H1 (cell line): ENCODE results near the gene PSMA5. TPM values are rescaled to one million over a fixed set of nuclear protein-coding genes. Genes with fewer than 3 reads are reported as not detected.

Experiments
- CTCF ChIA-PET: fragments of 300-600 bp; sonication (Branson Sonifier 250); formaldehyde crosslinking; loops from one replicate; lab custom pipeline; 2021; ENCODE audit not compliant: partially characterized antibody; lab: Charles Lee
- POLR2A ChIA-PET: fragments of 300-600 bp; sonication (Branson Sonifier 250); formaldehyde crosslinking; loops from one replicate; lab custom pipeline; 2021; ENCODE audit warnings: inconsistent platforms; ENCODE audit not compliant: partially characterized antibody; lab: Charles Lee
- DNase-seq, 2 experiments: peaks; one replicate each; pipeline versions ENCODE4 v3.0.0 to v3.0.0-alpha.2; 2010 to 2022; ENCODE audit warnings: low spot score in 2 of 2, low read depth in 1 of 2, mixed read lengths in 1 of 2
- FAIRE-seq: peaks from 2 replicates; lab custom pipeline; 2011; peaks lifted over from hg19 to GRCh38; lab: Jason Lieb, UNC
- H2AFZ ChIP-seq: 2 replicates; pipeline ENCODE4 v1.8.1; 2012; ENCODE audit warnings: low read length, inconsistent platforms
- H2AK5ac ChIP-seq: 2 replicates; pipeline ENCODE4 v1.6.1; 2013; ENCODE audit warnings: low read depth, low read length
- H2BK120ac ChIP-seq: replicated peaks from 2 replicates; pipeline ENCODE3; 2013; ENCODE audit warnings: low read depth, low read length, inconsistent platforms
- H2BK12ac ChIP-seq: 2 replicates; pipeline ENCODE4 v1.6.1; 2013; ENCODE audit warnings: low read depth, low read length
- H2BK15ac ChIP-seq: 2 replicates; pipeline ENCODE4 v1.6.1; 2013; ENCODE audit warnings: low read length
- H2BK20ac ChIP-seq: 2 replicates; pipeline ENCODE4 v1.6.1; 2013; ENCODE audit warnings: low read length
- H2BK5ac ChIP-seq: 2 replicates; pipeline ENCODE4 v1.6.1; 2013; ENCODE audit warnings: low read depth, low read length
- H3K14ac ChIP-seq: 2 replicates; pipeline ENCODE4 v1.6.1; 2013; ENCODE audit warnings: inconsistent platforms; ENCODE audit not compliant: insufficient read length
- H3K18ac ChIP-seq: 2 replicates; pipeline ENCODE4 v1.6.1; 2013; ENCODE audit warnings: low read length; ENCODE audit errors: extremely low read depth
- H3K23ac ChIP-seq: 2 replicates; pipeline ENCODE4 v1.6.1; 2013; ENCODE audit warnings: inconsistent platforms; ENCODE audit not compliant: insufficient read length
- H3K23me2 ChIP-seq: 2 replicates; pipeline ENCODE4 v1.6.1; 2013; ENCODE audit warnings: low read depth, low read length
- H3K27ac ChIP-seq: 2 replicates; pipeline ENCODE4 v1.6.1; 2011; ENCODE audit warnings: low read depth, low read length, inconsistent platforms
- H3K27me3 ChIP-seq, 4 experiments: replicated peaks in 1 of 4; 1 replicate in 1 of 4; 2 replicates in 3 of 4; pipeline versions ENCODE4 v1.6.1 to v1.8.1; 2011 to 2013; ENCODE audit warnings: low read length in 3 of 4, mild to moderate bottlenecking in 3 of 4, inconsistent platforms in 2 of 4, mixed read lengths in 2 of 4, moderate library complexity in 1 of 4; ENCODE audit not compliant: control insufficient read depth in 3 of 4, insufficient read depth in 3 of 4; ENCODE audit errors: extremely low read depth in 1 of 4
- H3K36me3 ChIP-seq, 4 experiments: 2 replicates each; pipeline versions ENCODE4 v1.6.1 to v1.8.1; 2011 to 2013; ENCODE audit warnings: mild to moderate bottlenecking in 4 of 4, low read length in 3 of 4, moderate library complexity in 2 of 4, control low read depth in 1 of 4, inconsistent platforms in 1 of 4; ENCODE audit not compliant: insufficient read depth in 4 of 4, control insufficient read depth in 2 of 4
- H3K4ac ChIP-seq: replicated peaks from 2 replicates; pipeline ENCODE3; 2013; ENCODE audit warnings: low read length, low read depth, mixed read lengths, inconsistent platforms; ENCODE audit not compliant: insufficient read length
- H3K4me1 ChIP-seq, 4 experiments: replicated peaks in 1 of 4; 1 replicate in 1 of 4; 2 replicates in 3 of 4; pipeline versions ENCODE4 v1.6.1 to v1.8.1; 2011 to 2013; ENCODE audit warnings: low read length in 3 of 4, inconsistent platforms in 2 of 4, mixed read lengths in 1 of 4; ENCODE audit not compliant: insufficient read depth in 4 of 4, control insufficient read depth in 3 of 4
- H3K4me2 ChIP-seq, 2 experiments: 2 replicates each; pipeline versions ENCODE4 v1.6.1 to v1.8.1; 2011 to 2013; ENCODE audit warnings: low read depth in 2 of 2, low read length in 2 of 2, control low read depth in 1 of 2, inconsistent platforms in 1 of 2, mild to moderate bottlenecking in 1 of 2; ENCODE audit not compliant: insufficient read depth in 1 of 2
- H3K4me3 ChIP-seq, 4 experiments: fragments of 200-600, 300-600 bp in 1 of 4; sonication (generic), shearing (Covaris generic), sonication (Bioruptor Twin) in 1 of 4; 2 replicates each; pipeline versions ENCODE4 v1.5.1 to v1.8.1; 2011 to 2016; ENCODE audit warnings: low read length in 4 of 4, low read depth in 3 of 4, control low read depth in 2 of 4, inconsistent platforms in 2 of 4, mild to moderate bottlenecking in 2 of 4, mixed read lengths in 1 of 4, moderate library complexity in 1 of 4; ENCODE audit not compliant: insufficient read depth in 2 of 4; ENCODE audit errors: extremely low read depth in 1 of 4
- H3K56ac ChIP-seq: replicated peaks from 2 replicates; pipeline ENCODE3; 2013; ENCODE audit warnings: low read depth, mild to moderate bottlenecking, mixed read lengths, low read length, inconsistent platforms; ENCODE audit not compliant: insufficient read length
- H3K79me1 ChIP-seq: 2 replicates; pipeline ENCODE4 v1.6.1; 2013; ENCODE audit warnings: low read depth, low read length, control low read depth
- H3K79me2 ChIP-seq, 2 experiments: 2 replicates each; pipeline versions ENCODE4 v1.6.1 to v1.8.1; 2012 to 2013; ENCODE audit warnings: low read length in 2 of 2, mild to moderate bottlenecking in 2 of 2, inconsistent platforms in 1 of 2; ENCODE audit not compliant: insufficient read depth in 2 of 2, control insufficient read depth in 1 of 2
- H3K9ac ChIP-seq, 4 experiments: replicated peaks in 1 of 4; 1 replicate in 1 of 4; 2 replicates in 3 of 4; pipeline versions ENCODE4 v1.6.1 to v1.8.1; 2011 to 2013; ENCODE audit warnings: low read depth in 3 of 4, low read length in 3 of 4, control low read depth in 2 of 4, mild to moderate bottlenecking in 2 of 4, moderate library complexity in 2 of 4, inconsistent platforms in 1 of 4; ENCODE audit errors: extremely low read depth in 1 of 4
- H3K9me3 ChIP-seq, 2 experiments: 2 replicates each; pipeline versions ENCODE4 v1.6.1 to v1.8.1; 2012 to 2013; ENCODE audit warnings: mild to moderate bottlenecking in 2 of 2, moderate library complexity in 2 of 2, control low read depth in 1 of 2, inconsistent platforms in 1 of 2, low read depth in 1 of 2, low read length in 1 of 2, mixed read lengths in 1 of 2; ENCODE audit not compliant: insufficient read depth in 2 of 2
- H4K20me1 ChIP-seq, 2 experiments: replicated peaks in 1 of 2; 2 replicates each; pipeline versions ENCODE3 to v1.8.1; 2011 to 2013; ENCODE audit warnings: inconsistent platforms in 2 of 2, low read length in 2 of 2, mild to moderate bottlenecking in 1 of 2; ENCODE audit not compliant: insufficient read depth in 2 of 2, control insufficient read depth in 1 of 2
- H4K5ac ChIP-seq: 2 replicates; pipeline ENCODE4 v1.6.1; 2013; ENCODE audit warnings: low read length, low read depth, mixed read lengths, inconsistent platforms; ENCODE audit not compliant: insufficient read length
- H4K8ac ChIP-seq: 2 replicates; pipeline ENCODE4 v1.8.0; 2013; ENCODE audit warnings: mild to moderate bottlenecking, moderate library complexity, low read length, inconsistent platforms; ENCODE audit not compliant: insufficient read depth; ENCODE audit errors: extremely low read depth
- H4K91ac ChIP-seq: replicated peaks from 2 replicates; pipeline ENCODE3; 2013; ENCODE audit warnings: low read length, mixed read lengths, inconsistent platforms; ENCODE audit not compliant: insufficient read length
- EZH2 ChIP-seq: fragments of 200-600 bp; sonication (generic); IDR thresholded peaks from 2 replicates; pipeline ENCODE4 v1.7.1; 2012; ENCODE audit warnings: low read depth, mild to moderate bottlenecking, moderate library complexity, low read length, inconsistent platforms; ENCODE audit not compliant: severe bottlenecking
- GABPA ChIP-seq: IDR thresholded peaks from 2 replicates; pipeline ENCODE4 v1.6.1; 2011; ENCODE audit warnings: mild to moderate bottlenecking, low read length, moderate library complexity, borderline replicate concordance; ENCODE audit not compliant: insufficient read depth
- WGBS, 2 experiments: shearing (Covaris generic) in 1 of 2; methylation state at CpG; one replicate each; pipeline versions ENCODE4 v1.1.6 to v1.1.7; 2013 to 2015; ENCODE audit warnings: low lambda C conversion rate in 2 of 2, mixed read lengths in 2 of 2, inconsistent platforms in 1 of 2, low coverage in 1 of 2, missing lambda C conversion rate in 1 of 2; ENCODE audit not compliant: insufficient replicate concordance in 2 of 2, insufficient coverage in 1 of 2, insufficient read length in 1 of 2; ENCODE audit errors: extremely low coverage in 1 of 2, missing lambda C conversion rate in 1 of 2; 5-methylcytosine and 5-hydroxymethylcytosine counted together
- polyA plus RNA-seq, 7 experiments: library from polyadenylated mRNA; depleted of rRNA in 3 of 7; stranded (reverse) in 5 of 7; unstranded in 2 of 7; fragments of >200 nt in 5 of 7; fragments of 200-250 nt in 2 of 7; gene quantifications; 1 replicate in 5 of 7; 2 replicates in 1 of 7; 4 replicates in 1 of 7; pipeline versions ENCODE4 v1.2.1 to v1.2.3, GENCODE V29; 2011 to 2013; ENCODE audit warnings: missing spikeins in 2 of 7, mixed read lengths in 2 of 7
- total RNA-seq: library from RNA; stranded (reverse); fragmentation: NEBNext Ultra II Directional; extraction: Animal tissue kit (Norgen Biotek cat#: 25700); gene quantifications from 2 replicates; pipeline ENCODE4 v1.2.1, GENCODE V29; 2021

The PSMA5 gene
- total and polyA plus RNA-seq, 2 of the 8 experiments (the other 6 are each of a cell fraction or from before 2014, with no cell fraction given) = 140 to 166 TPM

- Histone ChIP-seq H3K18ac (no peak overlapping the region), H3K36me3 (no peaks in the 10 kb centered on the region; a peak in 1 of 8 replicates), H3K4ac (no peak overlapping the region), H2BK5ac (no peak overlapping the region), H3K23ac (no peak overlapping the region), H3K4me1 (no peaks in the 10 kb centered on the region), H2BK20ac (no peak overlapping the region), H3K4me2 (no peak overlapping the region), H4K20me1 (no peaks in the 10 kb centered on the region), H3K4me3 (no peak overlapping the region), H2BK12ac (no peak overlapping the region), H4K91ac (no peak overlapping the region), H2BK15ac (no peak overlapping the region), H4K8ac (no peak overlapping the region), H3K27ac (no peak overlapping the region), H2AFZ (no peak overlapping the region), H3K56ac (no peak overlapping the region), H3K9me3 (no peaks in the 10 kb centered on the region; a peak in 1 of 4 replicates), H3K79me2 (no peaks in the 10 kb centered on the region), H2AK5ac (no peak overlapping the region), H3K27me3 (no peaks in the 10 kb centered on the region), H3K14ac (no peak overlapping the region), H3K23me2 (no peaks in the 10 kb centered on the region; the same call in 1 of the 2 replicates), H3K9ac (no peak overlapping the region), H4K5ac (no peak overlapping the region), H2BK120ac (no peak overlapping the region), H3K79me1 (no peaks in the 10 kb centered on the region)
- WGBS, 2 experiments = 83% methylated on average over 4 of the region's 4 CpGs; no CpG with 5 or more reads in 1 of the 2 experiments
- POLR2A ChIA-PET = no interaction called here
- FAIRE-seq = no peak
- CTCF ChIA-PET = interaction anchor here (0.7 to 1.1 kb wide), 2 partner anchors 21 to 43 kb away, joined by 4 to 6 read pairs; partner anchors contain the start of gene PSMA5
- DNase-seq = no peak
- TF ChIP-seq EZH2 (no peak), GABPA (no peak)
Observed at GRCh38 chr1:109447524-109447923, 21.3 kb upstream of the PSMA5 start.
